A549 (cell line): ENCODE results near the gene RPS8.

Experiments used
- BHLHE40 ChIP-seq: IDR thresholded peaks from 2 replicates; pipeline ENCODE4 v1.6.1; 2012; ENCODE audit warnings: low read depth, low read length, inconsistent platforms
- CTCF ChIP-seq: fragments of >200 bp; sonication (Bioruptor Twin); formaldehyde crosslinking; IDR thresholded peaks from 3 replicates; pipeline ENCODE4 v1.5.1; 2016
- ELK1 ChIP-seq: fragments of 150-350 bp; IDR thresholded peaks from 2 replicates; pipeline ENCODE4 v1.6.1; 2014; ENCODE audit warnings: low read depth, mild to moderate bottlenecking, low read length
- EP300 ChIP-seq, 2 experiments: fragments of >200 bp; sonication (Bioruptor Twin); formaldehyde crosslinking; IDR thresholded peaks; 2 replicates in 1 of 2; 3 replicates in 1 of 2; pipeline ENCODE4 v1.6.1; 2016 to 2017
- MAFK ChIP-seq: fragments of 450-650 bp; IDR thresholded peaks from 2 replicates; pipeline ENCODE4 v1.6.1; 2014; ENCODE audit not compliant: partially characterized antibody
- MYC ChIP-seq: IDR thresholded peaks from 2 replicates; pipeline ENCODE4 v1.6.1; 2012; ENCODE audit warnings: mild to moderate bottlenecking, inconsistent platforms, low read length, improper control_type of control experiment, borderline replicate concordance
- RCOR1 ChIP-seq: fragments of 150-350 bp; IDR thresholded peaks from 2 replicates; pipeline ENCODE4 v1.6.1; 2014; ENCODE audit warnings: antibody characterized with exemption, low read length, low read depth
- TF ChIP-seq, protein P1 (sequence below): IDR thresholded peaks from 2 replicates; pipeline ENCODE4 v1.6.1; 2012

GRCh38 chr1:44826375-44827196, 51.2 kb downstream of the RPS8 start:
- TF ChIP-seq RCOR1 = no peak
- TF ChIP-seq CTCF = no peak
- no peak for TF ChIP-seq MAFK
- TF ChIP-seq, protein P1, sequence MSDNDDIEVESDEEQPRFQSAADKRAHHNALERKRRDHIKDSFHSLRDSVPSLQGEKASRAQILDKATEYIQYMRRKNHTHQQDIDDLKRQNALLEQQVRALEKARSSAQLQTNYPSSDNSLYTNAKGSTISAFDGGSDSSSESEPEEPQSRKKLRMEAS = no peak
- TF ChIP-seq ELK1 = no peak
- no peak for TF ChIP-seq BHLHE40
- TF ChIP-seq EP300 (IDR thresholded peaks at IDR 0.05) = no peak
- no peak for TF ChIP-seq MYC
